Left cardiac atrium (tissue), 4 donors: Measurements from ENCODE around the gene SCGB3A2. TPM values are rescaled to one million over a fixed set of nuclear protein-coding genes. Genes with fewer than 3 reads are reported as not detected.
A peak's percentile ranks its signal among the peaks of the same experiment; 100 is the strongest.

Experiments used
- ATAC-seq, 2 donors: fragments of 200-7000 bp; cut with Tn5 transposase; one replicate each; pipeline ENCODE4 v1.9.1; 2020; ENCODE audit warnings: mild to moderate bottlenecking in 2 of 2, moderate library complexity in 2 of 2
- DNase-seq: peaks from one replicate; pipeline ENCODE4 v3.0.0-alpha.2; 2020
- intact Hi-C, 2 donors: fragments of 100-400 bp; cut with DNase I; formaldehyde crosslinking; loops; one replicate each; pipeline versions ENCODE4 v1.14.1 to v1.15.1; 2022 to 2023
- total RNA-seq, 2 donors: library from RNA; stranded (reverse); fragmentation: NEBNext Ultra II Directional; extraction: Animal tissue kit (Norgen Biotek cat#: 25700); gene quantifications; one replicate each; pipeline ENCODE4 v1.2.1, GENCODE V29; 2021
- donor health status: DM: no; HTN: yes; CAD: no.
- donor health status: DM: no; HTN: yes; CAD: no; lungs with severe emphysema.
- donor health status: DM: yes; HTN: yes; CAD: no.
- donor health status: Dilated cardiomyopathy.

The SCGB3A2 gene
- total RNA-seq, 2 donors from 2014 or later = not detected

- ATAC-seq (no peak), DNase-seq (no peak)
- intact Hi-C loops = no loop called here
Measured at GRCh38 chr5:147893820-147894219, 15.3 kb downstream of the SCGB3A2 start.

- ATAC-seq (no peak), DNase-seq (no peak)
- intact Hi-C loops = no loop called here
Measured at GRCh38 chr5:147895864-147896263, 17.4 kb downstream of the SCGB3A2 start.

GRCh38 chr5:147898875-147899401 lies 20.4 kb downstream of the SCGB3A2 start:
- DNase-seq = no peak
- intact Hi-C loops = no loop called here
- ATAC-seq = no peak

- DNase-seq = no peak
- intact Hi-C loops = no loop called here
- no peak for ATAC-seq
Measured at GRCh38 chr5:147901599-147902039, 23.1 kb downstream of the SCGB3A2 start.

GRCh38 chr5:147902609-147903115 lies 24.2 kb downstream of the SCGB3A2 start:
- no peak for DNase-seq
- intact Hi-C loops = no loop called here
- ATAC-seq = no peak

GRCh38 chr5:147904110-147904509 lies 25.6 kb downstream of the SCGB3A2 start:
- intact Hi-C loops = no loop called here
- no peak for ATAC-seq
- DNase-seq = no peak

GRCh38 chr5:147906326-147907095 lies 28.0 kb downstream of the SCGB3A2 start, which contains the start of gene C5orf46:
C5orf46 (minus strand) TSS chr5:147906538; CDS start chr5:147906501, 37 bp downstream.
- peak in 1 of 2 donors; percentile 31 for ATAC-seq

GRCh38 chr5:147911427-147911826 lies 32.9 kb downstream of the SCGB3A2 start:
- DNase-seq (peak; percentile 57), ATAC-seq (peak; percentile 72 to 77)
- intact Hi-C loops = no loop called here

More at GRCh38 chr5:147906326-147907095, 28.0 kb downstream of the SCGB3A2 start, which contains the start of gene C5orf46:
- DNase-seq = no peak
- intact Hi-C loops = no loop called here

- DNase-seq (no peak), ATAC-seq (no peak)
- intact Hi-C loops = no loop called here
Measured at GRCh38 chr5:147912011-147912410, 33.5 kb downstream of the SCGB3A2 start.

GRCh38 chr5:147913786-147914185 lies 35.3 kb downstream of the SCGB3A2 start:
- DNase-seq = no peak
- intact Hi-C loops = no loop called here
- no peak for ATAC-seq

GRCh38 chr5:147918101-147918685 lies 39.7 kb downstream of the SCGB3A2 start:
- intact Hi-C loops = no loop called here
- no peak for ATAC-seq
- DNase-seq = no peak

GRCh38 chr5:147918899-147919298 lies 40.4 kb downstream of the SCGB3A2 start:
- ATAC-seq (no peak), DNase-seq (no peak)
- intact Hi-C loops = no loop called here

- ATAC-seq = no peak
- intact Hi-C loops = no loop called here
- no peak for DNase-seq
Measured at GRCh38 chr5:147920420-147921030, 42.0 kb downstream of the SCGB3A2 start.

- intact Hi-C loops = no loop called here
- ATAC-seq (no peak), DNase-seq (no peak)
Measured at GRCh38 chr5:147921136-147921535, 42.6 kb downstream of the SCGB3A2 start.

- intact Hi-C loops = no loop called here
- ATAC-seq (no peak), DNase-seq (no peak)
Measured at GRCh38 chr5:147925020-147925419, 46.5 kb downstream of the SCGB3A2 start.

GRCh38 chr5:147927901-147928300 lies 49.4 kb downstream of the SCGB3A2 start:
- DNase-seq = no peak
- intact Hi-C loops = no loop called here
- no peak for ATAC-seq

GRCh38 chr5:147930769-147931168 lies 52.3 kb downstream of the SCGB3A2 start:
- DNase-seq (no peak), ATAC-seq (no peak)
- intact Hi-C loops = no loop called here
